HL-60 (cell line): ENCODE results near the gene HUNK.

ENCODE experiments used
- CTCF ChIP-seq: IDR thresholded peaks from one replicate; pipeline ENCODE4 v1.5.1; 2011; ENCODE audit warnings: low read length, control low read depth, inconsistent platforms; ENCODE audit not compliant: insufficient read depth
- POLR2AphosphoS5 ChIP-seq: IDR thresholded peaks from 2 replicates; pipeline ENCODE4 v1.6.1; 2012; ENCODE audit warnings: low read depth

DNA sequence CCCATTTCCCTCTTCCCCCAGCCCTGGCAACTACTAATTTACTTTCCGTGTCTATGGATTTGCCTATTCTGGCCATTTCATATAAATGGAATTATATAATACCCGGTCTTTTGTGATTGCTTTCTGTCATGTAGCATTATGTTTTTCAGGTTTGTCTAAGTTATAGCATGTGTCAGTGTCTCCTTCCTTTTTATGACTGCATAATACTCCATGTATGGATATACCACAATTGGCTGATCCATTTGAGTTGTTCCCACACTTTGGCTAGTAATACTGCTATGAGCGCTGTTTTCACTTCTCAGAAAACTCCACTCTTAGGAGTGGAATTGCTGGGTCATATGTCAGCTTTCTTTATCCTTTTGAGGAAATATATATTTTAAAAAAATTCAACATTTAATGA lies 53.7 kb downstream of the HUNK start:
- no peak for TF ChIP-seq POLR2AphosphoS5
- TF ChIP-seq CTCF, result no peak
